HG02884 (cell line): ENCODE measurements around the gene ADPRH.

ENCODE experiments used
- ATAC-seq: cut with Tn5 transposase; IDR thresholded peaks from one replicate; pipeline ENCODE4 v1.9.1; 2021; ENCODE audit warnings: mild to moderate bottlenecking, moderate library complexity; ENCODE audit not compliant: unreplicated experiment

ADPRH gene

DNA sequence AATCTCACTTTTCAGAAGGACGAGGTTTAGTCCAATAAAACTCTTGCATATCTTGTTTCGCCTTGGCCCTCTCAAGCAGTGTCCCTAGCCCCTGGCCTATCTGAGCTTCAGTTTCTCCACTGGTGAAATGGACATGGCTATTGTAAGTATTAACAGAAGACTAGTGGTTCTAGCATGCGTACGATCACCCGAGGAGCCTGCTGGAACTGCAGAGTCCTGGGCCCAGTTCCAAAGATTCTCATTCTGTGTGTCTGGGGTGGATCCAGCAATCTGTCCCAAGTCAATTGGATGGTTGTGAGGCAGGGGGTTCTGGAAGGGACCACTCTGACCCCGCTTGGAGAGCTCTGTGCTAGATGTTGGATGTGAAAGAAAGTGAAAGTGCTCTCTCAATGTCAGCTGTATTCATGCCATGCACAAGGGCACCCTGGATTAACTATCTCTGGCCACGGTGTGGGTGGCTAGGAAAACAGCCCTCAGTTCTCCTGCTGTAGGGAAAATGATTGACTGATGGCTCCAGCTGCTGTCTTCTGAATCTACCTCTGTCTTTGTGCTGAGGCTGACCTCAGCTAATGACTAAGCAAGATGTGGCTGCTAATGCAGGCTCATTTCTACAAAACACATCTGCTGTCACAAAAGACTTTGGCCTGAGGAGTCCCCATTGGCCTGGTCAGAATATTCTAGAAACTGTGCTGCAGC is 16.5 kb downstream of the ADPRH start:
- ATAC-seq: no peak

- no peak for ATAC-seq
Observed at GRCh38 chr3:119596398-119596797, 17.1 kb downstream of the ADPRH start.

- no peak for ATAC-seq
Observed at GRCh38 chr3:119597548-119598288, 18.4 kb downstream of the ADPRH start, which contains the start of gene PLA1A. Gene PLA1A (plus strand): TSS chr3:119597885. CDS start chr3:119597914, 29 bp downstream.

GRCh38 chr3:119598410-119599098 is 19.3 kb downstream of the ADPRH start:
- peak; percentile 49 for ATAC-seq

DNA sequence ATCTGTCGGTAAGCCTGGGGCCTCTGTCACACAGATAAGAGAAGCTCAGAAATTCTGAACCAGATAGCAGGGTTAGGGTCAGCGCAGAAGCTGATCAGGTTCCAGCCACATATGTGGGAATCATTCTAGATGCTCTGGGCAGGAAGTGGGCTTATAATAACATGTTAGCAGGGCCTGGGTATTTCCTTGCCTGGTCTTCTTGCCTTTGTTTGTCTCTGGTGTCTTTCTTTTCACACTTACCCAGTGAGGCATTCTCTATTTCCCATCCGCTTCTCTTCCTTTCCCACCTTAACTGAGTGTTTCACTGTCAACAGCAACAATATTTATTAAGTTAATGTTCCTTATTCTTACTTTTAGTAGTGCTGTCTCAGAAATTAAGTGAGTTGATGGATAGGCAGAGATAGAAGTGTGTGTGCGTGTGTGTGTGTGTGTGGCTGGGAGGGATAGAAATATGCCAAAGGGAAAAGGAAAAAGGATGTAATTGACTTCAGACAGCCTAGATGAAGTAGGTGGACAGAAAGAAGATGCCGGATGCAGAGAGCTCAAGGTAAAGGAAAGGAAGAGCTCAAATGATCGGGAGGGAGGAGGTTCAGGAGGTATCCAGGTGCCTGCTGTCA is 20.4 kb downstream of the ADPRH start:
- ATAC-seq: no peak

- ATAC-seq: peak; percentile 52
Observed at GRCh38 chr3:119600732-119601131, 21.4 kb downstream of the ADPRH start.

- ATAC-seq: no peak
Observed at GRCh38 chr3:119601154-119601553, 21.9 kb downstream of the ADPRH start.

DNA sequence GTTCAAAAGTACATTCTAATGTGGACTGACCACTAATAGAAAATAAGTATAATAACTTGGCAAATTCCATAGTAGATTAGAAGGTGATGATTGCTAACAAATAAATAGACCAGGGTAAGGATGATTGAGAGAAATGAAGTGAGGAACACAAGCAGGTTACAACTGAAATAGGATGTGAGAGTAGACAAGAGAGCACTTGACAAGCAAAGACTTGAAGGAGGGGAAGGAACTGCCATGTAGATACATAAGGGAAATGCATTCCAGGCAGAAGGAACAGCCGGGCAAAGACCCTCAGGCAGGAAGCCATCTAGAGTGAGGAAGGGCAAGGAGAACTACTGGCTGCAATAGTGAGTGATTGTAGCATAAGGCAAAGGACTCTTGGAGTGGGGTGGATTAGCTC is 23.4 kb downstream of the ADPRH start:
- no peak for ATAC-seq

- ATAC-seq: no peak
Observed at GRCh38 chr3:119604878-119605277, 25.6 kb downstream of the ADPRH start.

DNA sequence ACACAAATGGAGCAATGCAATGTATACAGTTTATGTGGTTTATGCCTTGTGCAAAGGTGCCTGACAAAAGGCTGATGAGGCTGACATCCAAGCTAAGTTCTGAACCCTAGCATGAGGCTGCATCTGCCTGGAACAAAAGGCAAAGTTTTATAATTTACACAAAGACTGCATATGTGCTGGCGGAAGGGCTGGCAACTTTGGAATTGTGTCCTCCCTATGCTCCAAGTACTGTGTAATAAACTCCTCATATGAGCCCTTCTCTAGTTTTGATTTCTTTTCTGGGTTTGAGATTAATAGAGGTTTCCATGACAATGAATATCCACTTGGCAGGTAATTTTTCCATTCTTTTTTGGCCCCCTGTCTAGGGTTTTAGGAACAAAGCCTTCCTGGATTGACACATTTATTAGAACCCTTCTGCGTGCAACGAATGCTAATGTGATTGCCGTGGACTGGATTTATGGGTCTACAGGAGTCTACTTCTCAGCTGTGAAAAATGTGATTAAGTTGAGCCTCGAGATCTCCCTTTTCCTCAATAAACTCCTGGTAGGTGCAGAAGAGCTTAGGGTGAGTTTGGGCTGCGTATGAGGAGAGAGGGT is 29.2 kb downstream of the ADPRH start:
- ATAC-seq: no peak

- ATAC-seq: no peak
Observed at GRCh38 chr3:119609301-119609700, 30.0 kb downstream of the ADPRH start.

DNA sequence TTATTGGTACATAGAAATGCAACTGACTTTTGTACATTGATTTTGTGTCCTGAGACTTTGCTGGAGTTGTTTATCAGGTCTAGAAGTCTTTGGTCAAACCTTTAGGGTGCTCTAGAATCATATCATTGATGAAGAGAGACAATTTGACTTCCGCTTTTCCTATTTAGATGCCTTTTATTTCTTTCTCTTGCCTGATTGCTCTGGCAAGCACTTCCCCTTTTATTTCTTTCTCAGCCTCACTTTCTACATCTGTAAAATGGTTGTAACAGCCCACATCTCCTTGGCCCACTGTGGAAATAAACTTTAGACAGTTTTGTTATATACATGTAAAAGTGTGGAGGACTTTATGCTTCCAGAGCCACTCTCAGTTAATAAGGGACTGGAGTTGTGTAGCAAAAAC is 32.4 kb downstream of the ADPRH start:
- no peak for ATAC-seq

- peak; percentile 57 for ATAC-seq
Observed at GRCh38 chr3:119613201-119613600, 33.9 kb downstream of the ADPRH start.

GRCh38 chr3:119613872-119614271 is 34.6 kb downstream of the ADPRH start:
- no peak for ATAC-seq

- ATAC-seq: no peak
Observed at GRCh38 chr3:119616056-119616455, 36.8 kb downstream of the ADPRH start.

DNA sequence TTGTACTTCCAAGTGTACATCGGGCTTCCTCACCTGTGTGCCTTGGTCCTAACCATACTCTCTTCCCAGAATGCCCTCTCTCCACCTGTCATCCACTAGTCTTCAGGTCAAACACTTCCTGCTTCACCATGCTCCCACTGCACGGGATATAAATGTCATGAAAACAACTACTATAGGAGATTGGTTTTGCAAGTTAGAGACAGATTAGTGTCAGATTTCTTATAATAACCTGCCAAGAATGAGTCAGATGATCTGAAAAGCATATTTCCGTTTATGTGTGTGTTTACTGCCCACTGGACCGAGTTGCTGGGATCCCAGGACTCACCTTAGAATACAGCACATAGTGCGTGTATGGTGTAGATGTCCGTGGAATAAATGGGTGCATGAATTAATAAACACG is 39.8 kb downstream of the ADPRH start:
- no peak for ATAC-seq

GRCh38 chr3:119620899-119621298 is 41.6 kb downstream of the ADPRH start:
- no peak for ATAC-seq

GRCh38 chr3:119624002-119624720 is 44.9 kb downstream of the ADPRH start:
- ATAC-seq: no peak

DNA sequence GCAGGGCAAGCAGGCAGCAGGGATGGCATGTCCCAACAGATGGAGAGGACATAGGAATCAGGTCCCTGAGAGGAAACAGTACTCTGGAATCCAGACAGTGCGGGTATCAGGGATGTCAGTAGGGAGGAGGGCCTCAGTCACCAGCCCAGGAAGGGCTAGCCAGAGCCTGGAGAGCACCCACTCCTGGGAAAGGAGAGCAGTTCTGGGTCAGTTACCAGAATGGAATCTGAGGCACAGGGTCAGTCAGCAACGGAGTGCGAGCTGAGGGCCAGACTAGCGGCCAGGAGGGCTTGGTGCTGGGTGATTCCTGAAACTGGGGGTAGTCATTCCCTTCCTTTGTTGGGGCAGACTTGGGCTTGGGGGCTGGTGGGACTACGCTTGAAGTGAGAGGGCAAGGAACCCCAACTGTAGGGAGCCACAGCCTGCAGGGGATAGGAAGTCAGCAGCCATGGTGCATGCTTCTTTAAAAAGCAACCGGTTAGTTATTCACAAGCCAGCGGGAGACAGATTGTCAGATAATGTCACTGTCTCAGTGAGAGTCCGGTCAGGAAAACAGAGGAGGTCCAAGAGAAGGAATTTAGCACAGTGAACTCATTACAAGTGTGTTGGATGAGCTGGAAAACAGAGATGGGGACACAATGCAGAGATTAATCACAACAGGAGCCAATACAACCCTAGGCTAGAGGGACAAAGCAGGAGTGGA is 46.3 kb downstream of the ADPRH start:
- no peak for ATAC-seq

DNA sequence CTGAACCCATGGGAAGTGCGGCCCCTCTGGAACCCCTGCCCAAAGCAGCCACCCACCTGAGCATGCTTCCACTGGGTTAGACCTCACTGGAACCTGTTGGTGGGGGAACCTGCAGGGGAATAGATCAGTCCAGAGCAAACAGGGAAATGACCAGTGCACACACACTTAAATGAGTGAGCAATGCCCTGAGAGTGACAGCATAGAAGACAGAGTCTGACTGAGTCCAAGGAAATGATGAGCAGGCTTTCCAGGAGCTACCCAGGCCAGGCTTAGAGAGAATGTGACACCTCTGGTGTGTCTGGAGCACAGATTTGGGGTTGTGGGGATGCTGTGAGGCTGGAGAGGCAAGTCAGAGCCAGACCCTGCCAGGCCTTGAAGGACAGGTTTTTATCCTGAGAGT is 46.9 kb downstream of the ADPRH start:
- no peak for ATAC-seq
